MCF 10A (cell line): ENCODE data around the gene BIK. TPM values are rescaled to one million over a fixed set of nuclear protein-coding genes. Genes with fewer than 3 reads are reported as not detected.
A peak's percentile ranks its signal among the peaks of the same experiment; 100 is the strongest.

Experiments used
- BruUV-seq: library from RNA; stranded (reverse); fragments of 400-500 nt; replicated peaks from 2 replicates; lab custom pipeline; 2021; lab: Mats Ljungman, UMichigan
- CTCF ChIA-PET: fragments of 300-600 bp; sonication (Branson Sonifier 250); formaldehyde crosslinking; extraction: SDS; loops from one replicate; lab custom pipeline; 2021; ENCODE audit warnings: antibody characterized with exemption, inconsistent platforms; lab: Yijun Ruan, JAX
- POLR2A ChIA-PET: fragments of 300-600, 350-650 bp; sonication (Branson Sonifier 250); formaldehyde crosslinking; extraction: SDS; loops from one replicate; lab custom pipeline; 2020; ENCODE audit warnings: antibody characterized with exemption, inconsistent platforms; lab: Yijun Ruan, JAX
- DNase-seq: peaks from one replicate; pipeline ENCODE4 v3.0.0-alpha.2; 2018; ENCODE audit not compliant: unreplicated experiment
- H3K27ac Mint-ChIP-seq: one replicate; pipeline ENCODE4 v1.8.0; 2022; ENCODE audit warnings: mild to moderate bottlenecking, low read depth, mixed read lengths; ENCODE audit not compliant: unreplicated experiment
- H3K27me3 Mint-ChIP-seq: one replicate; pipeline ENCODE4 v1.8.0; 2022; ENCODE audit warnings: mixed read lengths; ENCODE audit not compliant: insufficient read depth, unreplicated experiment
- H3K36me3 Mint-ChIP-seq: one replicate; pipeline ENCODE4 v1.8.0; 2022; ENCODE audit warnings: mild to moderate bottlenecking, moderate library complexity, mixed read lengths; ENCODE audit not compliant: insufficient read depth, unreplicated experiment
- H3K4me1 Mint-ChIP-seq: one replicate; pipeline ENCODE4 v1.8.0; 2022; ENCODE audit warnings: mixed read lengths; ENCODE audit not compliant: insufficient read depth, unreplicated experiment
- H3K4me3 Mint-ChIP-seq: one replicate; pipeline ENCODE4 v1.8.0; 2022; ENCODE audit warnings: mild to moderate bottlenecking, moderate library complexity, mixed read lengths; ENCODE audit not compliant: unreplicated experiment
- H3K9me3 Mint-ChIP-seq: one replicate; pipeline ENCODE4 v1.8.0; 2022; ENCODE audit warnings: mixed read lengths; ENCODE audit not compliant: unreplicated experiment
- intact Hi-C: fragments of 100-400 bp; cut with micrococcal nuclease; formaldehyde crosslinking; loops from 2 replicates; pipeline ENCODE4 v1.14.1; 2022
- total RNA-seq: library from RNA; stranded (reverse); gene quantifications from 2 replicates; pipeline ENCODE4 v1.2.3, GENCODE V29; 2022
- TF ChIP-seq, protein P1 (sequence below): fragments of 200-600 bp; IDR thresholded peaks from one replicate; pipeline ENCODE4 v1.8.0; 2022; ENCODE audit warnings: antibody characterized with exemption, mild to moderate bottlenecking; ENCODE audit not compliant: unreplicated experiment

The BIK gene
- total RNA-seq, 1 experiment from 2014 or later = 10.0 TPM

- no TSS peak for BruUV-seq
- Mint-ChIP-seq H3K36me3 (peaks cover 40% of the 10 kb centered on the region), H3K9me3 (no peaks in the 10 kb centered on the region), H3K27ac (no peak overlapping the region), H3K4me1 (peaks cover 19% of the 10 kb centered on the region), H3K4me3 (no peak overlapping the region), H3K27me3 (no peaks in the 10 kb centered on the region)
- ChIA-PET POLR2A (interaction anchor here (0.6 kb wide), 1 partner anchor 16 kb away, joined by 3 read pairs; no protein-coding TSS in a partner anchor), CTCF (interaction anchor here (0.6 kb wide), 1 partner anchor 232 kb away, joined by 3 read pairs; no protein-coding TSS in a partner anchor)
- no peak for DNase-seq
- TF ChIP-seq, protein P1, sequence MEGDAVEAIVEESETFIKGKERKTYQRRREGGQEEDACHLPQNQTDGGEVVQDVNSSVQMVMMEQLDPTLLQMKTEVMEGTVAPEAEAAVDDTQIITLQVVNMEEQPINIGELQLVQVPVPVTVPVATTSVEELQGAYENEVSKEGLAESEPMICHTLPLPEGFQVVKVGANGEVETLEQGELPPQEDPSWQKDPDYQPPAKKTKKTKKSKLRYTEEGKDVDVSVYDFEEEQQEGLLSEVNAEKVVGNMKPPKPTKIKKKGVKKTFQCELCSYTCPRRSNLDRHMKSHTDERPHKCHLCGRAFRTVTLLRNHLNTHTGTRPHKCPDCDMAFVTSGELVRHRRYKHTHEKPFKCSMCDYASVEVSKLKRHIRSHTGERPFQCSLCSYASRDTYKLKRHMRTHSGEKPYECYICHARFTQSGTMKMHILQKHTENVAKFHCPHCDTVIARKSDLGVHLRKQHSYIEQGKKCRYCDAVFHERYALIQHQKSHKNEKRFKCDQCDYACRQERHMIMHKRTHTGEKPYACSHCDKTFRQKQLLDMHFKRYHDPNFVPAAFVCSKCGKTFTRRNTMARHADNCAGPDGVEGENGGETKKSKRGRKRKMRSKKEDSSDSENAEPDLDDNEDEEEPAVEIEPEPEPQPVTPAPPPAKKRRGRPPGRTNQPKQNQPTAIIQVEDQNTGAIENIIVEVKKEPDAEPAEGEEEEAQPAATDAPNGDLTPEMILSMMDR = no peak
- intact Hi-C loops = no loop called here
Observed at GRCh38 chr22:43156413-43156812, 45.9 kb downstream of the BIK start.

DNA sequence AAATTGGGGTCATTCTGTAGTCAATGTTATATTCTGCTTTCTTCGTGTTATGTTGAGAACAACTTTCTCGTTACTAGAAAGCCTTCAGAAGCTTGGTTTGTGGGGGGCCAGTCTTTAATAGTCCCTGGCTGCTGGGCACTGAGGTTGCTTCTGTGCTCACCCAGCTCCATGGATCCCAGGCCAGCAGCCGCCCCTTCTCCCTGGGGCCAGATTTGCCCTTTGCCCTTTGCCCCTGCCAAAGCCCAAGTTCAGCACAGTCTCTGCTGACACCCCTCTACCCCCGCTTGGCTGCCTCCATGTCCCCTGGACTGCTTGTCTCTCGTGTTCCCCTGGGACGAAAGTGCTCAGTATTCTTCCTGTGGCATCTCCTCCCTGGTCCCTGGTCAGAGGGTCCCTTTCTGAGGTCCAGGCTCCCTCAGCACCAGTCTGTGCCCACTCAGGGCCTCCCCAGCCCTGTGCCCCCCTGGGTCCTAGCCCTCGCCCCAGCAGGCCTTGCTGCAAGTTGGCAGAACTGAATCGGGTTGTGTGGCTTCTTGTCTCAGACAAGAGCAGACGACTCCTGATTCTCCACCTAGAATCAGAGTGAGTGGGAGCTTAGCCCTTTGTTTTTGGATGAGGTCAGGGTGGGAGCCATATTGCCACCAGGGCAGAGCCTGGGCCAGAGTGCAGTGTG, 47.5 kb downstream of the BIK start:
- peaks cover 56% of the 10 kb centered on the region for H3K36me3 Mint-ChIP-seq
- ChIA-PET CTCF (no interaction called here), POLR2A (interaction anchor here (0.6 to 1.2 kb wide), 2 partner anchors 7 to 11 kb away, joined by 3 to 4 read pairs; no protein-coding TSS in a partner anchor)
- H3K27ac Mint-ChIP-seq = peak overlapping the region; percentile 49
- peaks cover 16% of the 10 kb centered on the region for H3K4me1 Mint-ChIP-seq
- no peaks in the 10 kb centered on the region for H3K27me3 Mint-ChIP-seq
- H3K4me3 Mint-ChIP-seq = no peak overlapping the region
- DNase-seq = no peak
- no TSS peak for BruUV-seq
- no peaks in the 10 kb centered on the region for H3K9me3 Mint-ChIP-seq
- intact Hi-C loops = no loop called here
- TF ChIP-seq, protein P1 = no peak

- no peak overlapping the region for H3K4me3 Mint-ChIP-seq
- POLR2A ChIA-PET = interaction anchor here (0.5 to 1.2 kb wide), 6 partner anchors 8 to 1507 kb away, joined by 3 to 6 read pairs (median 4); no protein-coding TSS in a partner anchor
- intact Hi-C loops = no loop called here
- no peaks in the 10 kb centered on the region for H3K27me3 Mint-ChIP-seq
- H3K36me3 Mint-ChIP-seq = peaks cover 66% of the 10 kb centered on the region
- TF ChIP-seq, protein P1 = no peak
- H3K27ac Mint-ChIP-seq = no peak overlapping the region
- peaks cover 19% of the 10 kb centered on the region for H3K4me1 Mint-ChIP-seq
- no TSS peak for BruUV-seq
- no peaks in the 10 kb centered on the region for H3K9me3 Mint-ChIP-seq
- no peak for DNase-seq
- CTCF ChIA-PET = no interaction called here
Observed at GRCh38 chr22:43158778-43159483, 48.4 kb downstream of the BIK start.
